Measurements from ENCODE around the gene ANP32D.
"Not testable (repeated sequence)": the region's sequence is repeated elsewhere in the genome, so short reads cannot be mapped to it uniquely, and the experiment has no call there.

The ANP32D gene

GRCh38 chr12:48472259-48472658, at the start of gene ANP32D:
Gene ANP32D, plus strand, starts transcription at chr12:48472559. Its CDS starts 106 bp downstream, at chr12:48472665.
- DNase-seq: no peak

GRCh38 chr12:48423171-48423570, 49.2 kb upstream of the ANP32D start:
- no peak for DNase-seq

DNA sequence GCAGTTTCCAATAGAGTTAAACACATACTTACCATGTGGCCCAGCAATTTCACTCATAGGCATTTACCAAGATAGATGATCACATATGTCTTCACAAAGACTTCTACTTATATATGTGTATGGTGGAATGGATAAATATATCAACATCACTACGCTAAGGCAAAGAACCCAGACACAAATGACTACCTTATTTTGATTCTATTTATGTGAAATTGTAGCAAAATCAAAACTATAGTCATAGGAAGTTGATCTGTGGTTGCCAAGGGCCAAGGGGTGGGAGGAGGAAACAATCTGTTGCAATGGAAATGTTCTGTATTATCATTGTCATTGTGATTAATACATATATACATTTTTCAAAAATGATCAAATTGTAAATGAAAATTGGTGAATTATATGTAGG, 47.7 kb upstream of the ANP32D start:
- DNase-seq: no peak

GRCh38 chr12:48434016-48434415, 38.3 kb upstream of the ANP32D start:
- DNase-seq: not testable (repeated sequence)

GRCh38 chr12:48441069-48441468, 31.3 kb upstream of the ANP32D start:
- no peak for DNase-seq

DNA sequence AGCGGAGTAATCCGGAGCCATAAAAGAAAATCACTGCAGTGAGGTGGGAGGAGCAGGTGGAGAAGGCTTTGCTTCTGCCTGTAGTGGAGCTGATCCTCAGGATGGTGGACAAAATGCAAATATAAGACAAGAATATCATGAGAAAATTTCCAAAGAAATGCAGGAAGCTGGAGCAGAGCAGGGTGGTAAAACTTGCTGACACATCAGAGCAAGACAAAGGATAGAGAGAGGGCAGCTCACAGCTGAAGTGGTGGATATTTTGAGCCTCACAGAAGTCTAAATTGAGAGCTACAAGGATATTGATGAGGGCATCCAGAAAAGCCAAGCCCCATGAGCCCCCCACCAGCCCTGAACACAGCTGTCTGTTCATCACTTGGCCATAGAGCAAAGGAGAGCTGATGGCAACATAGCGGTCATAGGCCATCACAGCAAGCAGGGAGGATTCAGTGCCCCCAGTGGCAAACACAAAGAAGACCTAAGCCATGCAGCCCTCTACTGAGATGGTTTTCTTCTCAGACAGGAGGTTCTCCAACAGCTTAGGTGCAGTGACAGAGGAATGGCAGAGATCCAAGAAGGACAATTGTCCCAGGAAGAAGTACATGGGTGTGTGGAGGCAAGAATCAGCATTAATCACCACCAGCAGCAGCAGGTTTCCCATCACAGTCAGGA, 30.0 kb upstream of the ANP32D start:
- no peak for DNase-seq

GRCh38 chr12:48445538-48445937, 26.8 kb upstream of the ANP32D start:
- DNase-seq: no peak

DNA sequence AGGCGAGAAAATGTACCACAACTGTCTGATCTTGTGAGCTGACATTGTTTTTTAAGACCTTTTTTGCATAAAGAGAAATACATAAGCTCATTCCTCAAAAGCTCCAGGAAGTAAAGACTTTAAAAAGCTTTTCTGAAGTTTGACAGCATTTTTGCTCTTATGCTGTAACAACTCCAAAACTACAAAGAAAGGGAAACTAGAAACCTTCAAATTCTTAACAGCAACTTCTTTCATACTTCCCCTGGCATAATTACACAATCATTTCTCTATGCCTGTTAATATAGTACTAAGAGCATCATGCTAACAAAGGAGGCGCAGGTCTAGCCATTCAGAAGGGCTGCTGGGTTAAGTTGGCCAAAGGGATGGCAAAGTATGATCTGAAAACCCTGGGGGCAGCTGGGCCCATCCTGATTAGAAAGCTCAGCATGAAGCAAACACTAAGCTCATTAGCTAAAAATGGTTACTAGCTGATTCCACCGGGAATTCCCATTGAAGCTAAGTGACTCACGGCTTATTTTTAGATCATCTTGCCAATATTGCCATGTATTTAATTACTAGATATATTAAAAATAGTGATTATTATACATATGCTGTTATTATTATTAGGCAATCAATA, 26.1 kb upstream of the ANP32D start:
- no peak for DNase-seq

DNA sequence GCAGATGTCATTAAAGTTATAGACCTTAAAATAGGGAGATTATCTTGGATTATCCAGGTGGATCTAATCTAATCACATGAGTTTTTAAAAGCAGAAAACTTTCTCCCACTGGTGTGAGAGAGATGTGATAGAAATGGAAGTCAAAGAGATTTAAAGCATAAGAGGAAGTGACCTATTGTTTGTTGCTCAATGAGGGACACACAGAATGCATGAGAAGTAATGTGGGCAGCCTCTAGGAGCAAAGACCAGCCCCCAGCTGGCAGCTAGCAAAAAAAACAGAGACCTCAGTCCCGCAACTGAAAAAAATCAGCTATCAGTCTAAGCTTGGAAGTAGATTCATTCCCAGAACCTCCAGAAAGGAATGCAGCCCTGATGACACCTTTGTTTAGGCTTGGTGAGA, 24.6 kb upstream of the ANP32D start:
- DNase-seq: no peak

- DNase-seq: no peak
Observed at GRCh38 chr12:48451372-48451771, 21.0 kb upstream of the ANP32D start.

- not testable (repeated sequence) for DNase-seq
Observed at GRCh38 chr12:48452961-48453360, 19.4 kb upstream of the ANP32D start.

GRCh38 chr12:48454667-48455066, 17.7 kb upstream of the ANP32D start:
- DNase-seq: no peak

DNA sequence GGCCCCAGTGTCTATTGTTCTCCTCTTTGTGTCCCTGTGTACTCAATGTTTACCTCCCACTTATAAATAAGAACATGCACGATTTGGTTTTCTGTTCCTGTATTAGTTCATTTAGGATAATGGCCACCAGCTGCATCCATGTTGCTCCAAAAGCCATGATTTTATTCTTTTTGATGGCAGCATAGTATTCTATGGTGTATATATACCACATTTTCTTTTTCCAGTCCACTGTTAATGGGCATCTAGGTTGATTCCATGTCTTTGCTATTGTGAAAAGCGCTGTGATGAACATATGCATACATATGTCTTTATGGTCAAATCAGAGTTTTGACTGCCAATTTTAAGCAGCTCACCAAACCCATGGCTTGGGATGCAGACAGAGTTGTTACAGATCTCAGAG, 17.2 kb upstream of the ANP32D start:
- no peak for DNase-seq

DNA sequence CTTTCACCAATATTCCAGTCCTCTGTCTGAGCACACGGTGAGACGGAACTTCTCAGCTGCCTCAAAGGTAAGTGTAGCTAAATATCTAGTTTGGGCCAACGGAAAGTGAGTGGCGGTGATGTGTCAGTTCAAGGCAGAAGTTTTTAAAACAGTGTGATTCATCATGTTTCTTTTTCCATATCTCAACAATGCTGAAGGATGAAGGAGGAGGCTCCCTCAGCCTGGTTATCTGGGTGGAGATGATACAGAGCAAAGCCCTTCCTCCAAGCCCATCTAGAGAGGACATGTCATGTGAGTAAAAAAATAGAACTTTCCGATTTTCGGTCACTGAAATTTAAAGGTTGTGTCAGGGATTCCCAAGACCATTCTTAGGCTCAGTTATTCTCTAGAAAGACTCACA, 13.1 kb upstream of the ANP32D start:
- DNase-seq: no peak

DNA sequence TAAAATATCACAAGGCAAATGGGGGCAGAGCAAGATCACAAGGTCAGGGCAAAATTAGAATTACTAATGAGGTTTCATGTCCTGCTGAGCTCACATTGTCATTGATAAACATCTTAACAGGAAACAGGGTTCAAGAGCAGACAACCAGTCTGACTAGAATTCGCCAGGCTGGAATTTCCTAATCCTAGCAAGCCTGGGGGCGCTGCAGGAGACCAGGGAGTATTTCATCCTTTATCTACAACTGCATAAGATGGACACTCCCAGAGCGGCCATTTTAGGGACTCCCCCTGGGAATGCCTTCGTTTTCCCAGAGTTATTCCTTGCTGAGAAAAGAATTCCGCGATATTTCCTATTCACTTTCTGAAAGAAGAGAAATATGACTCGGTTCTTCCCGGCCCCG, 3.3 kb upstream of the ANP32D start:
- DNase-seq: not testable (repeated sequence)

- DNase-seq: no peak
Observed at GRCh38 chr12:48473061-48473460, 702 bp downstream of the ANP32D start.

GRCh38 chr12:48474497-48474896, 2.1 kb downstream of the ANP32D start:
- DNase-seq: not testable (repeated sequence)

- no peak for DNase-seq
Observed at GRCh38 chr12:48482198-48482597, 9.8 kb downstream of the ANP32D start, which contains the start of gene C12orf54. Gene C12orf54, plus strand, starts transcription at chr12:48482498. Its CDS starts 799 bp downstream, at chr12:48483297.

GRCh38 chr12:48482930-48483329, 10.6 kb downstream of the ANP32D start:
- no peak for DNase-seq

GRCh38 chr12:48486261-48486660, 13.9 kb downstream of the ANP32D start:
- no peak for DNase-seq

DNA sequence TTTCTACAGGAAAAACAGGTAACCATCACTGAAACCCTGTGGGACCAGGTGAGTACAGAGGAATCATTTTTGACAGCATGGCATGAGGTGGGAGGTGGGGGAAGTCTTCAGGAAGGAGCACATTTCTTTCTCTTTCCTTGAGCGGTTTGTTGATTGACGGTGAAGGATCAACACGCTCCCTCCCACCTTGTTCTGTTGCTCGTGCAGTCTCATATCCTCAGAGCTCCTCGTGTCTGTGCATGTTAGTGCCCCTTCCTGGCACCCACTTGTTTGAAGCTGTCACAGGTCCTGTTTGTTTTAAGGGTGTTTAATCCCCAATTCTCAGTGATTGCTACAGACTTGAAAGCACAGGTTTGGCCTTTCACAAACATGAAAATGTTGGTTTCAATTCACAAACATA, 14.3 kb downstream of the ANP32D start:
- no peak for DNase-seq

- DNase-seq: no peak
Observed at GRCh38 chr12:48489012-48489411, 16.7 kb downstream of the ANP32D start.

DNA sequence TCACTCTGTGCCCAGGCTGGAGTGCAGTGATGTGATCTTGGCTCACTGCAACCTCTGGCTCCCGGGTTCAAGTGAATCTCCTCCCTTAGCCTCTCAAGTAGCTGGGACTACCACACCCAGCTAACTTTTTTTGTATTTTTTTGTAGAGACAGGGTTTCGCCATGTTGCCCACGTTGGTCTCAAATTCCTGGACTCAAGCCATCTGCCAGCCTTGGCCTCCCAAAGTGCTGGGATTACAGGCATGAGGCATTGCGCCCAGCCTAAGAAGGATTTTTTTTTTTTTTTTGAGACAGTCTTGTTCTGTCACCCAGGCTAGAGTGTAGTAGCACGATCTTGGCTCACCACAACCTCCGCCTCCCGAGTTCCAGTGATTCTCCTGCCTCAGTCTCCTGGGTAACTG, 17.1 kb downstream of the ANP32D start:
- DNase-seq: not testable (repeated sequence)

- not testable (repeated sequence) for DNase-seq
Observed at GRCh38 chr12:48500281-48500680, 27.9 kb downstream of the ANP32D start.

GRCh38 chr12:48506836-48507235, 34.5 kb downstream of the ANP32D start:
- not testable (repeated sequence) for DNase-seq

Measured in NCI-H774 (cell line).